ENCODE data around the gene XAGE2.

XAGE2 gene

DNA sequence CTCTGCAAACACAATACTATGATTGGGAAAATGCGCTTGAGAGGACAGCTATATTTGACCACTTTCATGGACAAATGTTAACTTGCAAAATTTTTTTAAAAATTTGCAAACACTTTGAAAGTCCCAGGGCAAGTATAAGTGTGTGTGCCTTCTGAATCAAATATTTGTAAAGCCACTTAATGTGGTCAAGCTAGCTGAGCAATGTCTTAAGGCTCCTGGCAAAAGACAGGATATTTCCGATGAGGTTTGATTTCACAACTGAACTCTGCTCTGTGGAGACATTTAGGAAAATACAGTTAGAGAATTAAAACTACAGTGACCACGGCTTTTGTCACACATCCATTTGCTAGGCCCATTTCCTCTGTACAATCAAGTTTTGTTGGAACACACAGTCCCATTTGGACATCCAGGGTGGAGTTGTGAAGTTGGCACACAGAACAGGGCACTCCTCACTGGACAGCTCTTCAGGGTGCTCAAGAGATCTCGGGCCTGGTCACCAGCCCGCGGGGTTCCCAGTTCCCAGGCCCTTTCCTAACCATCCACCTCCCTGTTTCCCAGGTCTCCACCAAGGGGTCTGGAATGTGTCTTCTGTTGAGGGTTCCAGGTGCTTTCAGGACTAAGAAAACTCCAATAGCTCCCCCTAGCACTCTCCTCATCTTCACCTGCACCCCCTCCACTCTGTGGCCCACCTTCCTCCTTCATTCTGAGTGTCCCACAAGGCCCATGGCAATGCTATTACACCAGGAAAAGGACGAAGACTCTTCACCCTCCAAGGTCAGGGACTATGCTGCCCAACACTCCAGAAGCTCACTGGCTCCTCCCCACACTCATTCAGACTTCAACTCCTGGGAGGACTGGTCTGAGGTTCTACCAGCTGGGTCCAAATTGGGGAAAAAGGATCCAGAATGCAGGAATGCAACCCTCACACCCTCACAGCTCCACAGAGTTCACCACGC lies 41.9 kb downstream of the XAGE2 start:
- TF ChIP-seq, protein P1, sequence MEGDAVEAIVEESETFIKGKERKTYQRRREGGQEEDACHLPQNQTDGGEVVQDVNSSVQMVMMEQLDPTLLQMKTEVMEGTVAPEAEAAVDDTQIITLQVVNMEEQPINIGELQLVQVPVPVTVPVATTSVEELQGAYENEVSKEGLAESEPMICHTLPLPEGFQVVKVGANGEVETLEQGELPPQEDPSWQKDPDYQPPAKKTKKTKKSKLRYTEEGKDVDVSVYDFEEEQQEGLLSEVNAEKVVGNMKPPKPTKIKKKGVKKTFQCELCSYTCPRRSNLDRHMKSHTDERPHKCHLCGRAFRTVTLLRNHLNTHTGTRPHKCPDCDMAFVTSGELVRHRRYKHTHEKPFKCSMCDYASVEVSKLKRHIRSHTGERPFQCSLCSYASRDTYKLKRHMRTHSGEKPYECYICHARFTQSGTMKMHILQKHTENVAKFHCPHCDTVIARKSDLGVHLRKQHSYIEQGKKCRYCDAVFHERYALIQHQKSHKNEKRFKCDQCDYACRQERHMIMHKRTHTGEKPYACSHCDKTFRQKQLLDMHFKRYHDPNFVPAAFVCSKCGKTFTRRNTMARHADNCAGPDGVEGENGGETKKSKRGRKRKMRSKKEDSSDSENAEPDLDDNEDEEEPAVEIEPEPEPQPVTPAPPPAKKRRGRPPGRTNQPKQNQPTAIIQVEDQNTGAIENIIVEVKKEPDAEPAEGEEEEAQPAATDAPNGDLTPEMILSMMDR (conservative IDR thresholded peaks at IDR 0.05): no peak

DNA sequence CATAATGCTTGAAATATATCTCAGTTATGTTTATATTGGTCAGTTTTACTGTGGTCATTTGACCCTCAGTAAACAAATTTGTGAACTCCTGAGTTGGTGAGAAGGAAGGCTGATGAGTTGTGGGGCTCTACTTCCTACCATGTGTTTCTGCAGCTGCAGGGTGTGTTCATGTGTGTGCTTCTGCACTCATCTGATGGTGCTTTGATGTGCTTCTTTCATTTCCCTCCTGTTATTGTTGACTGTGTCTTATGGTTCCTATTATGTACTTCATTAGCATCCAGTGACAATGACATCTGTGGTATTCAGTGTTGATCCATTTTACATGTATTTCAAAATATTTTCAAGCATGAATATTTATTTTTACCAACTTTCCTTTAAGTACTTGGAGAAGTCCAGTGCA lies 46.5 kb downstream of the XAGE2 start:
- H3K27ac ChIP-seq: no peak overlapping the region
- TF ChIP-seq, protein P1 (conservative IDR thresholded peaks at IDR 0.05): no peak

More for the DNA sequence above, 41.9 kb downstream of the XAGE2 start:
- H3K27ac ChIP-seq: no peak overlapping the region

DNA sequence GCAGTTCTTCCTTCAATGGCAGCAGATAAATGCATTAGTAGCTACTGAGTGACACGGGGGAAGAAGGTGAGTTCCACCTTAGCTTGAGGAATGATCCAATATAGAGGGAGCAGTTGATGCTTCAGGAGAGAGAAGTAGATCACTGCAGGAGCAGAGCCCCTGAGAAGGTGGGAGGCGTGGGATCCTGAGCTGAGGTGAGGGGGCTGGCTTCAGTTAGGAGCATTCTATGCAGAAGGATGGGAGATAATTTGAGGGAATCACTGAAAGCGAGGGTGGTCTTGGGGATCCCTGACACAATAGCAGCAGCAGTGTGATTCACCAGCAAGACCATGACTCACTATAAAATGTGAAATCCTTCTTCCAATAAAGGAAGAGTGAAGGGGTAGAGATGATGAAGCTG lies 48.0 kb downstream of the XAGE2 start:
- TF ChIP-seq, protein P1 (conservative IDR thresholded peaks at IDR 0.05): no peak
- no peak overlapping the region for H3K27ac ChIP-seq

DNA sequence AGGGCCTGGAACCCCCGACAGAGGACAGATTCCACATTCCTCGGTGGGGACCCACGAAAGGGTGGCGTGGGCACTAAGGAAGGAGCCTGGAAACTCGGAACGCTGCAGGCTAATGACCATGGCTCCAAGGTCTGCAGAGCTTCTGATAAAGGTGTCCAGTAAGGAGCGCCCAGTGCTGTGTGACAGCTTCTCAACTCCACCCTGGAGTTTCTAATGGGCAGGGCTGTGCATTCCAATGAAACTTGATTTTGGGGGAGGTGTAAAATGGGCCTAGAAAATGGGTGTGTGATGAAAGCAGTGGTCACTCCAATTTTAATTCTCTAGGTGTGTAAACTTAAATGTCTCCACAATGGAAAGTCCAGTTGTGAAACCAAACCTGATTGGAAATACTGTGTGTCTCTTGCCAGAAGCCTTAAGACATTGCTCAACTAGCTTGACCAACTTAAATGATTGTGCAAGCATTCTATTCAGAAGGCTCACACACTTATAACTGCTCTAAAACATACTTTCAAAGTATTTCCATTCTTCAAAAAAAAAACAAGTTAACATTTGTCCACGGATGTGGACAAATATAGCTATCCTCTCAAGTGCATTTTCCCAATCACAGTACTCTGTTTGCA lies 52.1 kb downstream of the XAGE2 start:
- no peak overlapping the region for H3K27ac ChIP-seq
- TF ChIP-seq, protein P1 (conservative IDR thresholded peaks at IDR 0.05): no peak

DNA sequence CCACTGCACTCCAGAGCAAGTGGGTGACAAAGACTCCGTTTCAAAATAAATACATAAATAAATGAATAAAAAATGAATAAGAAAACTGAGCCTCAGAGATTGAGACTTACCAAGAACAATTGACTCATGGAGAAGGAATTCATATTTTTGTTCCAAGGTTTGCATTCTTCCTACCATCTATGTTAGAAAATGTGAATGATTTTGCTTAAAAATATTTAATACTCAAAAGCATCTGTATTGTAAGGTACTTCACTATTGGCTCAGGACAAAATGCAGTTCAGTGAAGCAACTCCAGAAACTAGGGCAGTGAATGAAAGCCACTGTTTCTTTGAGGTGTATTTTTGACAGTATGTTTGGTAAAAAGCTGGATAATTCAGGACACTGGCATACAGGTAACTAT lies 54.1 kb downstream of the XAGE2 start:
- TF ChIP-seq, protein P1 (conservative IDR thresholded peaks at IDR 0.05): no peak
- no peak overlapping the region for H3K27ac ChIP-seq

DNA sequence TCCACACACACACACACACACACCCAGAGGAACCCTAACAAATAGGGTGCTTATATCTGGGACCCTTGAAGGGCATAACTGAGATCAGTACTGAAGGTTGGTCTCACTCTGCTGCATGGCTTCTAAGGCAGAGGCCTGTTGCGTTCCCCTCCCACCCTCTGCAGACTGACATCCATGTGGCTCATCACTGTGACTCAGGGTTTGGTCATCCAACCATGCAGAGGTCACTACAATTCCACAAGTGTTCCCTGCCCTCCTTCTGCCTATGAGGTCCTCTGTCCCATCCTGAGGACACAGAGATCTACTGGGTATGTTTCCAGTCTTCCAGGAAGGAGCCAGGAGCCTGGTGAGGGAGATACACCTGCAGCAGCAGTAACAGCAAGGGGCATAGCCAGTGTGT lies 55.8 kb downstream of the XAGE2 start:
- TF ChIP-seq, protein P1 (conservative IDR thresholded peaks at IDR 0.05): no peak
- no peak overlapping the region for H3K27ac ChIP-seq
